Progenitor cell of endocrine pancreas (in vitro differentiated cells): ENCODE data around the gene NTSR2. TPM values are rescaled to one million over a fixed set of nuclear protein-coding genes. Genes with fewer than 3 reads are reported as not detected.

ENCODE experiments used
- DNase-seq: peaks from one replicate; pipeline ENCODE4 v3.0.0; 2021; ENCODE audit warnings: low spot score; ENCODE audit not compliant: unreplicated experiment
- H3K27ac Mint-ChIP-seq: 2 replicates; pipeline ENCODE4 v1.8.0; 2021; ENCODE audit warnings: mild to moderate bottlenecking, moderate library complexity, mixed read lengths
- H3K27me3 Mint-ChIP-seq: 2 replicates; pipeline ENCODE4 v1.8.0; 2021; ENCODE audit warnings: mixed read lengths
- H3K36me3 Mint-ChIP-seq: 2 replicates; pipeline ENCODE4 v1.8.0; 2022; ENCODE audit warnings: mixed read lengths; ENCODE audit not compliant: insufficient read depth
- H3K4me1 Mint-ChIP-seq: 2 replicates; pipeline ENCODE4 v1.8.0; 2021; ENCODE audit warnings: low read depth, mixed read lengths
- H3K4me3 Mint-ChIP-seq: 2 replicates; pipeline ENCODE4 v1.8.0; 2021; ENCODE audit warnings: low read depth, mild to moderate bottlenecking, moderate library complexity, mixed read lengths
- H3K9me3 Mint-ChIP-seq: 2 replicates; pipeline ENCODE4 v1.8.0; 2021; ENCODE audit warnings: low read depth, mixed read lengths
- total RNA-seq: library from RNA; stranded (reverse); gene quantifications from 2 replicates; pipeline ENCODE4 v1.2.1, GENCODE V29; 2021
- TF ChIP-seq, protein P1 (sequence below): fragments of 200-600 bp; sonication (generic); IDR thresholded peaks from one replicate; pipeline ENCODE4 v1.5.0; 2021; ENCODE audit warnings: antibody characterized with exemption, mild to moderate bottlenecking; ENCODE audit not compliant: unreplicated experiment

Gene NTSR2
- total RNA-seq, 1 donor from 2014 or later, result not detected

GRCh38 chr2:11674983-11675382 is 5.0 kb upstream of the NTSR2 start:
- Mint-ChIP-seq H3K27me3 (peaks cover 62% of the 10 kb centered on the region), H3K9me3 (no peaks in the 10 kb centered on the region), H3K27ac (no peak overlapping the region), H3K4me1 (peaks cover 1% of the 10 kb centered on the region), H3K4me3 (no peak overlapping the region), H3K36me3 (no peaks in the 10 kb centered on the region)
- TF ChIP-seq, protein P1, sequence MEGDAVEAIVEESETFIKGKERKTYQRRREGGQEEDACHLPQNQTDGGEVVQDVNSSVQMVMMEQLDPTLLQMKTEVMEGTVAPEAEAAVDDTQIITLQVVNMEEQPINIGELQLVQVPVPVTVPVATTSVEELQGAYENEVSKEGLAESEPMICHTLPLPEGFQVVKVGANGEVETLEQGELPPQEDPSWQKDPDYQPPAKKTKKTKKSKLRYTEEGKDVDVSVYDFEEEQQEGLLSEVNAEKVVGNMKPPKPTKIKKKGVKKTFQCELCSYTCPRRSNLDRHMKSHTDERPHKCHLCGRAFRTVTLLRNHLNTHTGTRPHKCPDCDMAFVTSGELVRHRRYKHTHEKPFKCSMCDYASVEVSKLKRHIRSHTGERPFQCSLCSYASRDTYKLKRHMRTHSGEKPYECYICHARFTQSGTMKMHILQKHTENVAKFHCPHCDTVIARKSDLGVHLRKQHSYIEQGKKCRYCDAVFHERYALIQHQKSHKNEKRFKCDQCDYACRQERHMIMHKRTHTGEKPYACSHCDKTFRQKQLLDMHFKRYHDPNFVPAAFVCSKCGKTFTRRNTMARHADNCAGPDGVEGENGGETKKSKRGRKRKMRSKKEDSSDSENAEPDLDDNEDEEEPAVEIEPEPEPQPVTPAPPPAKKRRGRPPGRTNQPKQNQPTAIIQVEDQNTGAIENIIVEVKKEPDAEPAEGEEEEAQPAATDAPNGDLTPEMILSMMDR, result no peak
- DNase-seq, result no peak

DNA sequence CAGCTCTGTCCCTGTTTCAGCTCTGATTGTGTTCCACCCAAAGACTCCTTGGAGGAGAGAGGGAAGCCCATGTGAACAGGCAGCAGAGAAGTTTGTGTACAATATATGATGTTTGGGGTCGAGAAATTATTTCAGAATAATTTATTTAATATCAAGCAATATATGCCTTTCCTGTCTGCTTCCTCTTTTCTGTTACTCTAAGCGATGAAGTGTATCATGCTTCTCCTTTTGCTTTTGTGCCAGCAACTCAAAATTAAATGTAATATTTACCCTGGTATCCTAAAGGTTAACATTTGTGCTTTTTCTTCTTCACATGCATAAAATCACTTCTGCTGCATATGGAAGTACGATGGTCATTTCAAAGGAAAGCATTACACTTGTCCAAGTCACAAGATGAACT is 2.4 kb upstream of the NTSR2 start:
- Mint-ChIP-seq H3K27ac (no peak overlapping the region), H3K9me3 (no peaks in the 10 kb centered on the region), H3K4me3 (no peak overlapping the region), H3K36me3 (no peaks in the 10 kb centered on the region), H3K27me3 (peaks cover 70% of the 10 kb centered on the region), H3K4me1 (peaks cover 1% of the 10 kb centered on the region)
- TF ChIP-seq, protein P1, result no peak
- DNase-seq, result no peak

DNA sequence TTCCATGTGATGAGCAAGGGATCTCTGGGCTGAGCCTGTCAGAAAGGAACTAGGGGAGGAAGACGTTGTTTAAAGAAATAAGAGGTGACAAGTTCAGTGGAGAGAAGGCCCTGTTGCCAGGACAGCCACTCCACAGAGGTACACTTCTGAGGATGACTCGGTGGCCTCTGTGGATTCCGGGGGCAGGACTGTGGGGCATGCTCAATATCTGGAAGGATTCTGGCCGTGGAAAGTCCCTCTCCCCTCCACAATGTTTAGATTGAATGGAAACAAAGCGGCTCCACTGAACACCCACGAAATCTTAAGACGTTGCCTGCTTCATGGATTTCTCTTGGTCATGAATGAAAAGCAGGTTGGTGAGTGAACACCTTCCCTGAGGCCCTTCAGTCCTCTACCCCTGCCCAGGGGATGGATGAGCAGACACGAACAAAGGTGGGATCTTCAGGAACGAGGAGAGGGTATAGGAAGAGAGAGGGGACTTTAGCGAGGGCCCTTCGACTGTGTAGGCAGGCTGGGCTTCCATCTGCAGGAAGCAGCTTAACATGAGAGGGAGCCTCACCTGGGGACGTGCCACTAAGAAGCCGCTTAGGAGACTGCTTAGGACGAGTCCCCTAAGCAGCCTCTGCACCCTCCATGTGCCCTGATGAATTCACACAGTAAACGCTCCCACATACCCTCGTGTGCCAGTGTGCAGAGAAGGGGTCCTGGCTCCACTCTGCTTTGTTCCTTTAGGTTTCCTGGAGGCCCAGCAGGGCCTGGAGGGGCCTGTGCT is 1.9 kb downstream of the NTSR2 start:
- Mint-ChIP-seq H3K4me3 (no peak overlapping the region), H3K4me1 (no peaks in the 10 kb centered on the region), H3K27ac (no peak overlapping the region), H3K9me3 (peaks cover 6% of the 10 kb centered on the region), H3K27me3 (peaks cover 48% of the 10 kb centered on the region), H3K36me3 (no peaks in the 10 kb centered on the region)
- DNase-seq, result no peak
- TF ChIP-seq, protein P1, result no peak

DNA sequence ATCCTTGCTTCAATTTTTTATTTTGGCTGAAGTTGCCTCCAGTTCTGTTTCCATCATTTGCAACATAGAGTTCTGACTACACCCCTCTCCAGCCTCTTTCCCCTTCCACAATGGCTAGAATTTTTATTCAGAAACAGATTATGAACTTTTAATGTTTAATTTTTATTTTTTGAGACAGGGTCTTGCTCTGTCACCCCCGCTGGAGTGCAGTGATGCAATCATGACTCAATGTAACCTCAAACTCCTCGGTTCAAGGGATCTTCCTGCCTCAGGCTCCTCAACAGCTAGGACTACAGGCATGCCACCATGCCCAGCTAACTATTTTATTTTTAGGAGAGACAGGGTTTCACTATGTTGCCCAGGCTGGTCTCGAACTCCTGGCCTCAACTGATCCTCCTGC is 2.8 kb downstream of the NTSR2 start:
- Mint-ChIP-seq H3K27me3 (peaks cover 42% of the 10 kb centered on the region), H3K4me3 (no peak overlapping the region), H3K36me3 (peaks cover under 1% of the 10 kb centered on the region), H3K9me3 (peaks cover 7% of the 10 kb centered on the region), H3K27ac (no peak overlapping the region), H3K4me1 (no peaks in the 10 kb centered on the region)
- TF ChIP-seq, protein P1, result no peak
- DNase-seq, result no peak

DNA sequence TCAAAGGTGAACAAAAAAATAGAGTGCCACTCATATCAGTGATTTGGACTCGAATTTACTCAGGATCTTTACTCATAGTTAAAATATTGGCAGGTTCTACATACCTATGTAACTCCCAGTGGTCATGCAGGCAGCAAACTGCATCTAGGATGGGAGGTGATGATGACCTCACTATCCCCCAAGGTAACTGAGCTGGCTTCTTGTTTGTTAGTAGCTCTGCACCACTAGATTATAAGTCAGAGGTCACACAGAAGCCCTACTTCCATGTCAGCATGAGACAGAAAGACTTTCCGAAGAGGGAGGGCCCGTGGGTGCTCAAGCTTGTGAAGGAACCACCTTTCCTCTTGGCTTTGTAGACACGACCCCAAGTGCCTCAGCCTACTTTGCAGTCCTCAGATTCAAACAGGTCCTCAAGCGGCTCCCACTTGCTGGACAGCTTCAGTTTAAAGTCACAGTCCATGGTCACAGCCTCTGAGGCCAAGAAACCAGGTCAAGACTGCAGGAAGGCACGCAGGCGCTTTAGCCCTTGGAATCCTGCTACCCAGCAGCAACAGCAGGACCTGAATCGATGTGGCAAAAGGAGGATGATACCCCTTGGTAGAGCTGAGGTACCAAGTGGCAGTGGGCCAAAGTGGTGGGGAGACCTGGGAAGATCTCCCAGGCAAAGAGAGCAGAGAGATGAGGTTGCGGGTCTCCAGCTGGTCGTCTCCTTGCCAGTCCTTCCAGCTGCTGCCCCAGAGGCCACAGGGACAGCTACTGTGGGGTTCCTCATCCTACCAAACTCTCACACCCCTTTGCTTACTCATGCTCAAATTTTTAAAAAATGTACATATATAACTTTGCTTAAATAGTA is 4.3 kb downstream of the NTSR2 start:
- peaks cover 11% of the 10 kb centered on the region for H3K9me3 Mint-ChIP-seq
- DNase-seq, result no peak
- H3K4me3 Mint-ChIP-seq, result no peak overlapping the region
- H3K36me3 Mint-ChIP-seq, result peaks cover 3% of the 10 kb centered on the region
- H3K4me1 Mint-ChIP-seq, result no peaks in the 10 kb centered on the region
- no peak overlapping the region for H3K27ac Mint-ChIP-seq
- peaks cover 47% of the 10 kb centered on the region for H3K27me3 Mint-ChIP-seq
- TF ChIP-seq, protein P1, result no peak
